Neutrophil (primary cell): ENCODE measurements around the gene OR1D5.

Experiments
- H3K27ac ChIP-seq: fragments of 200-600 bp; sonication (generic); 2 replicates; pipeline ENCODE4 v1.5.1; 2016; ENCODE audit warnings: mild to moderate bottlenecking, moderate library complexity
- H3K27me3 ChIP-seq: fragments of 200-600 bp; sonication (generic); 2 replicates; pipeline ENCODE4 v1.6.0; 2016; ENCODE audit warnings: mild to moderate bottlenecking
- H3K36me3 ChIP-seq: fragments of 200-600 bp; sonication (generic); 2 replicates; pipeline ENCODE4 v1.5.1; 2017
- H3K4me1 ChIP-seq, 2 experiments: fragments of 200-600 bp in 1 of 2; sonication (generic) in 1 of 2; 1 replicate in 1 of 2; 2 replicates in 1 of 2; pipeline versions ENCODE4 v1.5.1 to v1.6.1; 2013 to 2016; ENCODE audit warnings: low read depth in 1 of 2, low read length in 1 of 2, mild to moderate bottlenecking in 1 of 2, moderate library complexity in 1 of 2; ENCODE audit not compliant: control insufficient read depth in 1 of 2, insufficient read depth in 1 of 2
- H3K4me3 ChIP-seq, 2 experiments: fragments of 200-600 bp in 1 of 2; sonication (generic) in 1 of 2; 1 replicate in 1 of 2; 2 replicates in 1 of 2; pipeline ENCODE4 v1.5.1; 2013 to 2016; ENCODE audit warnings: low read depth in 1 of 2, low read length in 1 of 2, mild to moderate bottlenecking in 1 of 2, moderate library complexity in 1 of 2
- H3K9me3 ChIP-seq: fragments of 200-600 bp; sonication (generic); 2 replicates; pipeline ENCODE4 v1.5.1; 2016
- TF ChIP-seq, protein P1 (sequence below): fragments of 200-600 bp; sonication (generic); IDR thresholded peaks from 2 replicates; pipeline ENCODE4 v1.5.1; 2016; ENCODE audit warnings: antibody characterized with exemption

Gene OR1D5

DNA sequence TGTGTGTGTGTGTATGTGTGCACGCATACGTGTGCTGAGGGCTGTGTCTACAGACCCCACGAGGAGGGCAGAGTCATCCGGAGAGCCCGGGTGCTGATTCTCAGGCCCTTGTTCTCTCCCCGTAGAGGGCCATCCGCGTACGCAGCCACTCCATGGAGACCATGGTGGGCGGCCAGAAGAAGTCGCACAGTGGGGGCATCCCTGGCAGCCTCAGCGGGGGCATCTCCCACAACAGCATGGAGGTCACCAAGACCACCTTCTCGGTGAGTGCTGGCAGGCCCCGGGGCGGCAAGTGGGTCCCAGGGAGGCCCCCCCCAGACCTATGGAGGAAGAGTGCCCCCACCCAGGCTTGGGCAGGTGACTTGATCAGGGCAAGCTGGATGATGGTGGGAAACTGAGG, 45.5 kb downstream of the OR1D5 start:
- TF ChIP-seq, protein P1, sequence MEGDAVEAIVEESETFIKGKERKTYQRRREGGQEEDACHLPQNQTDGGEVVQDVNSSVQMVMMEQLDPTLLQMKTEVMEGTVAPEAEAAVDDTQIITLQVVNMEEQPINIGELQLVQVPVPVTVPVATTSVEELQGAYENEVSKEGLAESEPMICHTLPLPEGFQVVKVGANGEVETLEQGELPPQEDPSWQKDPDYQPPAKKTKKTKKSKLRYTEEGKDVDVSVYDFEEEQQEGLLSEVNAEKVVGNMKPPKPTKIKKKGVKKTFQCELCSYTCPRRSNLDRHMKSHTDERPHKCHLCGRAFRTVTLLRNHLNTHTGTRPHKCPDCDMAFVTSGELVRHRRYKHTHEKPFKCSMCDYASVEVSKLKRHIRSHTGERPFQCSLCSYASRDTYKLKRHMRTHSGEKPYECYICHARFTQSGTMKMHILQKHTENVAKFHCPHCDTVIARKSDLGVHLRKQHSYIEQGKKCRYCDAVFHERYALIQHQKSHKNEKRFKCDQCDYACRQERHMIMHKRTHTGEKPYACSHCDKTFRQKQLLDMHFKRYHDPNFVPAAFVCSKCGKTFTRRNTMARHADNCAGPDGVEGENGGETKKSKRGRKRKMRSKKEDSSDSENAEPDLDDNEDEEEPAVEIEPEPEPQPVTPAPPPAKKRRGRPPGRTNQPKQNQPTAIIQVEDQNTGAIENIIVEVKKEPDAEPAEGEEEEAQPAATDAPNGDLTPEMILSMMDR: no peak
- Histone ChIP-seq H3K36me3 (peaks cover 95% of the 10 kb centered on the region), H3K27ac (no peak overlapping the region)

DNA sequence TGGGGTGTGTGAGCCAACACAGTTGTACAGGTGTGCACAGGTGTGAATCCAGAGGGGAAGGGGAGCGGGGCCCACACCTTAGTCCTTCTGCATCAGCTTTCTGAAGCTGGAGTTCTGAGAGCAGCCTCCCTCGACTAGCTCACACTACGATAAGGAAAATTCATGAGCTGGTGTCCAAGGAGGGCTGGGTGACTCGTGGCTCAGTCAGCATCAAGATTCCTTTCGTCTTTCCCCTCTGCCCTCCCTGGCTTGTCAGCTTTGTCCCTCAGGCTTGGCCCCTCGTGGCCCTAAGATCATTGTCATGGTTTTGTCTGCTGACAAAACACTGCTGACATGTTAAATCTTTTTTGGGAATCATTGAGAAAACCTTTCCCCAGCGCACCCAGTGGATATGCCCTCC, 47.5 kb downstream of the OR1D5 start:
- Histone ChIP-seq H3K4me3 (no peak overlapping the region), H3K27ac (no peak overlapping the region), H3K27me3 (no peaks in the 10 kb centered on the region), H3K4me1 (no peaks in the 10 kb centered on the region), H3K9me3 (no peaks in the 10 kb centered on the region), H3K36me3 (peaks cover 98% of the 10 kb centered on the region)
- TF ChIP-seq, protein P1: no peak

More for the DNA sequence above, 45.5 kb downstream of the OR1D5 start:
- Histone ChIP-seq H3K4me3 (no peak overlapping the region), H3K27me3 (no peaks in the 10 kb centered on the region), H3K9me3 (no peaks in the 10 kb centered on the region), H3K4me1 (no peaks in the 10 kb centered on the region)

DNA sequence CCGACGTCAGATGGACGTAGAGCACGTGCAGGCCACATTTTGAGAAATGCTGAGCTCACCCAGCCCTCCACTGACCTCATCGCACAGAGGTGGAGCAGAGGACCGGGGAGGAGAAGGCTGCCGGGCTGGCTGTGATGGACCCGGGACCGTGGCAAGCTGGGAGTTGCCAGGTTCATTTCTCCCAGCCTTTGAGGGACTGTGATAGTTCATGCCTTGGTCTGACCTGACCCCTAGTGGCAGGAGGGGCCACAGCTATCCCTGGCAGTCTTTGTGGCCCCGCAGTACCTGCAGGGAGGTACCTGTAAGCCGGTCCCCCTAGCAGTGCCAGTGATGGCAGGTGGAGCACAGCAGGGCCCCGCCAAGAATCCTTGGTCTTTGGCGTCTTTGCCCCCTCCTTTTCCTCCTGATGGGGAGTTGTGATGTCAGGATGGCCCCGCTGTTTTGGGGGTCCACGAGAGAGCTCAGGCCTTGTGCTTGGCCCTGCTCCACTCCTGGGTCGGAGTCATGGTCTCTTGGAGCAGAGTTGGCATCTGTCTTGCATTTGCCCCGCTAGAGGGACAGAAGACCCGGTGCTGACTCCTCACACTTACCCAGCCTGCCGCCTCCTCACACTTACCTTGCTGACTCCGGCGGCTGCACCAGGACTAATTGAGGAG, 50.4 kb downstream of the OR1D5 start:
- no peaks in the 10 kb centered on the region for H3K4me1 ChIP-seq
- TF ChIP-seq, protein P1: peak; percentile 62
- peaks cover 98% of the 10 kb centered on the region for H3K36me3 ChIP-seq
- H3K9me3 ChIP-seq: no peaks in the 10 kb centered on the region
- no peak overlapping the region for H3K27ac ChIP-seq
- no peak overlapping the region for H3K4me3 ChIP-seq
- H3K27me3 ChIP-seq: no peaks in the 10 kb centered on the region
